GM12878 (cell line): Measurements from ENCODE around the gene CTNNBIP1. TPM values are rescaled to one million over a fixed set of nuclear protein-coding genes. Genes with fewer than 3 reads are reported as not detected.

ENCODE experiments used
- ATAC-seq: fragments of 200-7000 bp; cut with Tn5 transposase; 3 replicates; pipeline ENCODE4 v1.9.1; 2020; ENCODE audit warnings: mild to moderate bottlenecking, moderate library complexity
- BruUV-seq: library from RNA; stranded (reverse); fragments of 400-500 nt; replicated peaks from 2 replicates; lab custom pipeline; 2021; lab: Mats Ljungman, UMichigan
- CTCF ChIA-PET: fragments of 300-600 bp; sonication (Branson Sonifier 250); formaldehyde crosslinking; extraction: SDS; loops from one replicate; lab custom pipeline; 2021; ENCODE audit warnings: inconsistent platforms; lab: Yijun Ruan, JAX
- POLR2A ChIA-PET: fragments of 350-600 bp; formaldehyde crosslinking; extraction: SDS; loops from one replicate; lab custom pipeline; 2021; ENCODE audit warnings: inconsistent platforms; lab: Charles Lee
- RAD21 ChIA-PET: fragments of 300-600 bp; sonication (Branson Sonifier 250); formaldehyde crosslinking; loops from one replicate; lab custom pipeline; 2023; ENCODE audit warnings: antibody characterized with exemption; ENCODE audit not compliant: unreplicated experiment; lab: Charles Lee
- SMC1A ChIA-PET: fragments of 300-600 bp; sonication (Branson Sonifier 250); formaldehyde crosslinking; loops from one replicate; lab custom pipeline; 2023; ENCODE audit not compliant: unreplicated experiment, uncharacterized antibody; lab: Charles Lee
- DNase-seq: peaks from one replicate; pipeline ENCODE4 v3.0.0-alpha.2; 2011; ENCODE audit warnings: low read depth, low spot score
- FAIRE-seq: peaks from 3 replicates; lab custom pipeline; 2011; peaks lifted over from hg19 to GRCh38; lab: Jason Lieb, UNC
- H2AFZ ChIP-seq: 2 replicates; pipeline ENCODE4 v1.6.0; 2011; ENCODE audit warnings: low read depth, low read length, control low read depth; ENCODE audit not compliant: control insufficient read depth
- H3K27ac ChIP-seq: 2 replicates; pipeline ENCODE4 v1.5.1; 2011; ENCODE audit warnings: control low read depth; ENCODE audit not compliant: control insufficient read depth, insufficient read depth
- H3K27me3 ChIP-seq, 2 experiments: replicated peaks in 1 of 2; 2 replicates each; pipeline versions ENCODE4 v1.6.0 to v1.6.1; 2011; ENCODE audit warnings: low read length in 1 of 2; ENCODE audit not compliant: control insufficient read depth in 2 of 2, insufficient read depth in 2 of 2
- H3K36me3 ChIP-seq, 2 experiments: 2 replicates each; pipeline ENCODE4 v1.5.1; 2011; ENCODE audit warnings: low read length in 1 of 2; ENCODE audit not compliant: control insufficient read depth in 2 of 2, insufficient read depth in 2 of 2
- H3K4me1 ChIP-seq: 2 replicates; pipeline ENCODE4 v1.6.1; 2011; ENCODE audit warnings: mild to moderate bottlenecking, low read length, moderate library complexity, mixed read lengths; ENCODE audit not compliant: control insufficient read depth, insufficient read depth
- H3K4me2 ChIP-seq: 2 replicates; pipeline ENCODE4 v1.6.0; 2011; ENCODE audit warnings: control low read depth; ENCODE audit not compliant: control insufficient read depth, insufficient read depth
- H3K4me3 ChIP-seq: fragments of 200-600 bp; sonication (generic); 2 replicates; pipeline ENCODE4 v1.5.1; 2016
- H3K79me2 ChIP-seq: 2 replicates; pipeline ENCODE4 v1.6.0; 2011; ENCODE audit warnings: low read length; ENCODE audit not compliant: control insufficient read depth, insufficient read depth
- H3K9ac ChIP-seq: 2 replicates; pipeline ENCODE4 v1.8.0; 2011; ENCODE audit warnings: low read length, control low read depth, mixed read lengths; ENCODE audit not compliant: control insufficient read depth, insufficient read depth
- H3K9me3 ChIP-seq: replicated peaks from 3 replicates; pipeline ENCODE4 v1.5.1; 2011; ENCODE audit warnings: mild to moderate bottlenecking, low read length; ENCODE audit not compliant: control insufficient read depth, insufficient read depth
- H4K20me1 ChIP-seq: 2 replicates; pipeline ENCODE4 v1.6.0; 2011; ENCODE audit not compliant: control insufficient read depth, insufficient read depth
- CREB1 ChIP-seq: IDR thresholded peaks from 2 replicates; pipeline ENCODE4 v1.6.1; 2012; ENCODE audit warnings: low read depth, mild to moderate bottlenecking, inconsistent platforms
- HSF1 ChIP-seq: fragments of 150-350 bp; IDR thresholded peaks from 2 replicates; pipeline ENCODE4 v1.6.1; 2014; ENCODE audit warnings: mild to moderate bottlenecking, low read depth, low read length
- IKZF1 ChIP-seq: fragments of 450-650 bp; conservative IDR thresholded peaks from 2 replicates; pipeline ENCODE4 v1.6.1; 2017; ENCODE audit warnings: antibody characterized with exemption, mild to moderate bottlenecking
- JUNB ChIP-seq: IDR thresholded peaks from 2 replicates; pipeline ENCODE4 v1.6.1; 2016; ENCODE audit warnings: antibody characterized with exemption, mild to moderate bottlenecking
- MYB ChIP-seq: fragments of 150-350 bp; IDR thresholded peaks from 2 replicates; pipeline ENCODE4 v1.6.1; 2014; ENCODE audit warnings: mild to moderate bottlenecking, low read depth, low read length, borderline replicate concordance
- NR2C1 ChIP-seq: fragments of 450-650 bp; IDR thresholded peaks from 2 replicates; pipeline ENCODE4 v1.6.1; 2017; ENCODE audit warnings: antibody characterized with exemption, mild to moderate bottlenecking, moderate library complexity
- PAX5 ChIP-seq: IDR thresholded peaks from 2 replicates; pipeline ENCODE4 v1.6.1; 2011; ENCODE audit warnings: low read depth, low read length, borderline replicate concordance
- PRDM15 ChIP-seq: fragments of 450-650 bp; formaldehyde crosslinking; IDR thresholded peaks from 2 replicates; pipeline ENCODE4 v1.4.0; 2020; ENCODE audit warnings: mild to moderate bottlenecking, moderate library complexity
- RB1 ChIP-seq: fragments of 450-650 bp; formaldehyde crosslinking; IDR thresholded peaks from 2 replicates; pipeline ENCODE4 v1.6.1; 2017; ENCODE audit warnings: mild to moderate bottlenecking, borderline replicate concordance
- RBBP5 ChIP-seq: fragments of 200-600 bp; sonication (generic); conservative IDR thresholded peaks from 2 replicates; pipeline ENCODE4 v1.6.1; 2016
- SMARCA5 ChIP-seq: fragments of 450-650 bp; IDR thresholded peaks from 2 replicates; pipeline ENCODE4 v1.6.1; 2017; ENCODE audit warnings: mild to moderate bottlenecking
- SREBF1 ChIP-seq: IDR thresholded peaks from 2 replicates; pipeline ENCODE4 v1.6.1; 2012; ENCODE audit warnings: mild to moderate bottlenecking, low read length
- TCF12 ChIP-seq: IDR thresholded peaks from 2 replicates; pipeline ENCODE4 v1.6.1; 2011; ENCODE audit warnings: low read depth, mild to moderate bottlenecking, low read length
- USF1 ChIP-seq: IDR thresholded peaks from 2 replicates; pipeline ENCODE4 v1.6.1; 2011; ENCODE audit warnings: borderline replicate concordance, low read depth, mild to moderate bottlenecking, moderate library complexity, mixed read lengths, low read length; ENCODE audit not compliant: insufficient read depth; ENCODE audit errors: extremely low read length
- WGBS: methylation state at CpG from one replicate; pipeline ENCODE4 v1.1.6; 2016; ENCODE audit warnings: low lambda C conversion rate; ENCODE audit not compliant: insufficient replicate concordance, insufficient coverage; ENCODE audit errors: missing lambda C conversion rate; 5-methylcytosine and 5-hydroxymethylcytosine counted together
- in situ Hi-C: fragments of 300-500 bp; cut with MboI; formaldehyde crosslinking; loops from 9 replicates; pipeline ENCODE4 v1.14.3; 2018; ENCODE audit warnings: mixed read lengths
- intact Hi-C: fragments of 100-400 bp; cut with micrococcal nuclease; formaldehyde crosslinking; loops from one replicate; pipeline ENCODE4 v1.14.2; 2022; ENCODE audit not compliant: unreplicated experiment
- polyA plus RNA-seq, 11 experiments: library from polyadenylated mRNA; depleted of rRNA in 4 of 11; unstranded in 6 of 11; stranded (reverse) in 5 of 11; fragments of >200 nt; fragmentation: Nextera tagmentation in 4 of 11; fragmentation: Illumina TruSeq in 1 of 11; extraction: Ambion mirVana in 4 of 11; extraction: Trizol in 1 of 11; gene quantifications; 1 replicate in 1 of 11; 2 replicates in 10 of 11; pipeline versions ENCODE4 v1.2.1 to v1.2.3, GENCODE V29; 2011 to 2016; ENCODE audit warnings: inconsistent platforms in 2 of 11, missing spikeins in 2 of 11, low read depth in 1 of 11
- total RNA-seq, 4 experiments: library from RNA; depleted of rRNA in 3 of 4; stranded (reverse); fragments of >200 nt in 3 of 4; fragmentation: Illumina TruSeq in 1 of 4; extraction: Trizol in 1 of 4; gene quantifications; 2 replicates each; pipeline versions ENCODE4 v1.2.1 to v1.2.3, GENCODE V29; 2013 to 2021

Gene CTNNBIP1
- total and polyA plus RNA-seq, 10 of the 15 experiments (the other 5 are each of a cell fraction or from before 2014, with no cell fraction given): 0.42 to 31.8 (median 10.8) TPM

GRCh38 chr1:9822490-9822889 lies 87.6 kb downstream of the CTNNBIP1 start:
- peak overlapping the region; percentile 33 for H2AFZ ChIP-seq
- H3K27me3 ChIP-seq: no peaks in the 10 kb centered on the region
- ChIA-PET RAD21 (interaction anchor here (1.5 kb wide), 1 partner anchor 38 kb away, joined by 11 read pairs; no protein-coding TSS in a partner anchor), POLR2A (no interaction called here), CTCF (interaction anchor here (0.9 to 4.4 kb wide), 6 partner anchors 9 to 46 kb away, joined by 3 to 40 read pairs (median 4); no protein-coding TSS in a partner anchor), SMC1A (interaction anchor here (0.7 to 7.2 kb wide), 7 partner anchors 11 to 47 kb away, joined by 3 to 49 read pairs (median 4); no protein-coding TSS in a partner anchor)
- 3% methylated on average over 8 of the region's 8 CpGs for whole genome bisulfite sequencing
- peak overlapping the region; percentile 78 for H3K4me2 ChIP-seq
- H4K20me1 ChIP-seq: no peaks in the 10 kb centered on the region
- intact Hi-C loops: loop anchor here (2.0 kb wide), 2 partner anchors 36 to 42 kb away; no protein-coding TSS in a partner anchor
- peaks cover 51% of the 10 kb centered on the region for H3K79me2 ChIP-seq
- in situ Hi-C loops: no loop called here
- no TSS peak for BruUV-seq
- H3K36me3 ChIP-seq: no peaks in the 10 kb centered on the region
- H3K9me3 ChIP-seq: no peaks in the 10 kb centered on the region; the same call in 2 of the 3 replicates
- peak overlapping the region; percentile 81 for H3K9ac ChIP-seq
- ATAC-seq (no peak), FAIRE-seq (no peak), DNase-seq (no peak)
- H3K4me1 ChIP-seq: peaks cover 26% of the 10 kb centered on the region
- no peak for TF ChIP-seq PAX5
- no peak for TF ChIP-seq IKZF1
- TF ChIP-seq HSF1: no peak
- no peak for TF ChIP-seq SREBF1
- TF ChIP-seq CREB1: no peak
- no peak for TF ChIP-seq RB1
- TF ChIP-seq SMARCA5: no peak
- no peak for TF ChIP-seq USF1
- TF ChIP-seq RBBP5: no peak
- TF ChIP-seq JUNB: no peak
- TF ChIP-seq TCF12: no peak
- TF ChIP-seq NR2C1: no peak
- TF ChIP-seq MYB: no peak
- no peak for TF ChIP-seq PRDM15 (CRISPR knock-in tag)
- H3K4me3 ChIP-seq: peak overlapping the region; percentile 96
- H3K27ac ChIP-seq: no peak overlapping the region
